ENCODE results near the gene PTPRK.

GRCh38 chr6:128161839-128162238 lies 358.6 kb downstream of the PTPRK start:
- TF ChIP-seq, protein P1, sequence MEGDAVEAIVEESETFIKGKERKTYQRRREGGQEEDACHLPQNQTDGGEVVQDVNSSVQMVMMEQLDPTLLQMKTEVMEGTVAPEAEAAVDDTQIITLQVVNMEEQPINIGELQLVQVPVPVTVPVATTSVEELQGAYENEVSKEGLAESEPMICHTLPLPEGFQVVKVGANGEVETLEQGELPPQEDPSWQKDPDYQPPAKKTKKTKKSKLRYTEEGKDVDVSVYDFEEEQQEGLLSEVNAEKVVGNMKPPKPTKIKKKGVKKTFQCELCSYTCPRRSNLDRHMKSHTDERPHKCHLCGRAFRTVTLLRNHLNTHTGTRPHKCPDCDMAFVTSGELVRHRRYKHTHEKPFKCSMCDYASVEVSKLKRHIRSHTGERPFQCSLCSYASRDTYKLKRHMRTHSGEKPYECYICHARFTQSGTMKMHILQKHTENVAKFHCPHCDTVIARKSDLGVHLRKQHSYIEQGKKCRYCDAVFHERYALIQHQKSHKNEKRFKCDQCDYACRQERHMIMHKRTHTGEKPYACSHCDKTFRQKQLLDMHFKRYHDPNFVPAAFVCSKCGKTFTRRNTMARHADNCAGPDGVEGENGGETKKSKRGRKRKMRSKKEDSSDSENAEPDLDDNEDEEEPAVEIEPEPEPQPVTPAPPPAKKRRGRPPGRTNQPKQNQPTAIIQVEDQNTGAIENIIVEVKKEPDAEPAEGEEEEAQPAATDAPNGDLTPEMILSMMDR (conservative IDR thresholded peaks at IDR 0.05; ENCODE audit: low read length) = no peak
- TF ChIP-seq EZH2phosphoT487 (IDR thresholded peaks at IDR 0.05; ENCODE audit: borderline replicate concordance, low read depth, low read length) = no peak
